Stimulated activated CD8-positive, alpha-beta memory T cell treated with anti-CD3 and anti-CD28 coated beads, Interleukin-4, amount 100 ng/mL, for 48 hours (primary cell): ENCODE results near the gene IMPA2.
"Not testable (repeated sequence)": the region's sequence is repeated elsewhere in the genome, so short reads cannot be mapped to it uniquely, and the experiment has no call there.

Experiments
- DNase-seq: peaks from one replicate; pipeline ENCODE4 v3.0.0-alpha.2; 2020

IMPA2 gene

GRCh38 chr18:12030670-12031069 lies 49.4 kb downstream of the IMPA2 start:
- DNase-seq, result no peak

GRCh38 chr18:12031181-12031580 lies 49.9 kb downstream of the IMPA2 start:
- no peak for DNase-seq

GRCh38 chr18:12031846-12032245 lies 50.5 kb downstream of the IMPA2 start:
- no peak for DNase-seq

GRCh38 chr18:12032786-12033642 lies 51.7 kb downstream of the IMPA2 start:
- DNase-seq, result no peak

GRCh38 chr18:12033643-12034025 lies 52.3 kb downstream of the IMPA2 start:
- no peak for DNase-seq

- no peak for DNase-seq
Measured at GRCh38 chr18:12034241-12035100, 53.2 kb downstream of the IMPA2 start.

GRCh38 chr18:12035481-12035880 lies 54.2 kb downstream of the IMPA2 start:
- DNase-seq, result no peak

DNA sequence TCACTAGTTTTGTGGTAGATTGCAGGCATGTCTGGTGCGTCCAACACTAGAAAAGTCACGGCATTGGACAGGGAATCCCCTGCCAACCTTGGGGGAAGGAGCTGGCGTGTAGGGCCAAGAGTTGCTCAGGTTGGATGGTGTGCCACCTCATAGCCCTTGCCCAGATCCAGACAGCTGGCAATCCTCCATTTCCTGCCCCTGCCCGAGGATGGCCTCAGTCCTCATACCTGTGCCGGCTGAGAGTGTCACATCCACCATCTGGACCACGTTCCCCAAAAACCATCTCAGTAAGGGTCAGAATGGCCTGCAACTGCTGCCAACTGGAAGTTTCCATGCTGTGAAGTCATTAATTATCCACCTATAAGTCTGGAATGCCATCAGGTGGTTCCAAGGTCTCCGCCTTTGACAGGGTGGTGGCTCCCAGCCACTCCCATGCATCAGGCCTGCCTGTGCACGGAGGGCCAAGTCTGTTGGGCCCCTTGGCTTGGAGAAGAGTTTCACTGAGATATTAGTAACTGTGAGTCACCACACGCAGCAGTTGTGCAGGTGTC lies 55.0 kb downstream of the IMPA2 start:
- no peak for DNase-seq

DNA sequence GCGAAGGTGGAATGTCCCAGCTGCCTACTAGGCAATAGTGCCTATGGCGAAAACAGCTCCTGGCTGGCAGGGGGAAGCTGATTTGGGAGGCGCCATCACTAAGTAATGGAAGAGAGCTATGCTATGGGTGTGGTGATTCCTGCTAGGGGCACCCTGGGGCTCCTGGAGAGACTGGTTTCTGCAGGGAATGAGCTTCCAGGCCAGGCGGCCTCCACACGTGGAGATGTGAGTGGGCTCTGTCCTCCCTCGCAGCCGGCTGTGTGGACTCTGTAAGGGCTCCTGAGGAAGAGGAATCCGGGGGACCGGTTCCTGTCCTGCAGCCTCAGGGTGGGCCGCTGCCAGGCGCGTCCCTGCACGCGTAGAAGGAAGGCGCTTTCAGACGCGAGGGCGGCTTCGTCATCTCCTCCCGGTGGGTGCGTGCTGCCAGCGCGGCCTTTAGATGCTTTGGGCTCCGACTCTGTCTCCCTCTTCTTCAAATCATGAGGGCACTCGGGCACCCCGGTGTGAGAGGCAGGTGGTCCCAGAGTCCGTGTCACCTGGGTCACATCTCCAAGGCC lies 56.9 kb downstream of the IMPA2 start:
- peak; percentile 62 for DNase-seq

DNA sequence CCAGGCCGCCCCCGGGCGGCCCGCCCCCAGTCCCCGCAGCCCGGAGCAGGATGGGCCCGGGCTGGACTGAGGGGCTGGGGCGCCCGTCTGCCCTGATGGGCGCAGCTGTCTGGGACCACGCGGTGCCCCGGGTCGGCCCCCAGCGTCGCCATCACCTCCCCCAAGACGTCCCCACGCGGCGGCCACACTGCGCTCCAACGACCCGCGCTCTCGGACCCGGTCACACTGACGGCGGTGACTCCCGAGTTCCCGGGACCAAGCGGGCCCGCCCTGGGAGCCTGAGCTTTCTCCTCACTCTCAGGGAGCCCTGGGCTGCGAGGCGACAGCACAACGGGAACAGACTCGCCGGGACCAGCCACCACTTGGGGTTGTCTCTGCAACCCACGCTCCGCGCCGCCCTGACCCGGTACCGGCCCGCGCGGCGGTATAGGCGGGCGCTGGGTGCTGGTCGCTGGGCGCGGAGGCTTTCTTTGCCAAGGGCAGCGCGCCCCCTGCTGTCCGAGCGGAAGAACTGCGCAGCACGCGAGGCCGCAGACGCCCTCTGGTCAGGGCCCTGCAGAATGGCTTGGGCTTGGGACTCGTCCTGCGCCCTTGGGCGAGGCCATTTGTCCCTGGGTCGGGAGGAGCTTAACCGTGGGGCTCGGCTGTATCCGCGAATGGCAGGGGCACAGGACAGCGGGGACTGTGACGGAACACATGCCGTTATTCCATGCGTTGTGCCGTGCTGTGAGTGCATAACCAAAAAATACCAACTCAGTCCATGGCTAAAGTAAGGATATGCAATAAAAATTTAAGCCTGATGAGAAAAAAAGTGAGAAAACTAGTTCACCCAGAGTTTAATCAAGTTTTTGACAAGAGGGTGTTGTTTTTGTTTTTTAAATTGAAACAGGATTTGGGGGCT lies 57.6 kb downstream of the IMPA2 start:
- DNase-seq, result peak; percentile 85

DNA sequence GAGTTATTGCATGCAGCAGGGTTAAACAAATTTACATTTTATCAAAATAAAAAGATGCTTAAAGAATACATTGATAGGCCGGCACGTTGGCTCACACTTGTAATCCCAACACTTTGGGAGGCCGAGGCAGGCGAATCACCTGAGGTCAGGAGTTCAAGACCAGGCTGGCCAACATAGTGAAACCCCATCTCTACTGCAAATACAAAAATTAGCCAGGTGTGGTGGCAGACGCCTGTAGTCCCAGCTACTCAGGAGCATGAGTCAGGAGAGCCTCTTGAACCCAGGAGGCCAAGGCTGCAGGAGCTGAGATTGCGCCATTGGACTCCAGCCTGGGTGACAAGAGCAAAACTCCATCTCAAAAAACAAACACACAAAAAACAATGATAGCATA lies 58.2 kb downstream of the IMPA2 start:
- not testable (repeated sequence) for DNase-seq

DNA sequence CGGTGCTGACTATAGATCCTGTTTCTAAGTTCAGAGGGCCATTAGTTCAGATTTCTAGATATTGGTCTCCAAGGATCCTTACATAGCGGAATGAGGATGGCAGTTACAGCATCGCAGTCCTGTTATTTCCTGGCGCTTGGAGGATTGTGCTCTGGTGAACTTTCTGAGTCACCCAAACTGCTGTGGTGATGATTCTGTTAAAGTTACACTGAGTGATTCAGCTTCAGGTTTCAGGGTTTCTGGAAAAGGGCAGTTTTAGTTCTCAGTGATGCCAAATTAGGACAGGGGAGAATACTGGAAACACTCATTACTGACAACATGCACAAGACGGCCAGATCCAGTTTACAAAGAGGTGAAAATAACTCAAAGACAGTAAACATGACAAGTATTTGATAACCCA lies 60.3 kb downstream of the IMPA2 start:
- DNase-seq, result no peak

- DNase-seq, result no peak
Measured at GRCh38 chr18:12043811-12044210, 62.5 kb downstream of the IMPA2 start.

- no peak for DNase-seq
Measured at GRCh38 chr18:12044591-12044990, 63.3 kb downstream of the IMPA2 start.

DNA sequence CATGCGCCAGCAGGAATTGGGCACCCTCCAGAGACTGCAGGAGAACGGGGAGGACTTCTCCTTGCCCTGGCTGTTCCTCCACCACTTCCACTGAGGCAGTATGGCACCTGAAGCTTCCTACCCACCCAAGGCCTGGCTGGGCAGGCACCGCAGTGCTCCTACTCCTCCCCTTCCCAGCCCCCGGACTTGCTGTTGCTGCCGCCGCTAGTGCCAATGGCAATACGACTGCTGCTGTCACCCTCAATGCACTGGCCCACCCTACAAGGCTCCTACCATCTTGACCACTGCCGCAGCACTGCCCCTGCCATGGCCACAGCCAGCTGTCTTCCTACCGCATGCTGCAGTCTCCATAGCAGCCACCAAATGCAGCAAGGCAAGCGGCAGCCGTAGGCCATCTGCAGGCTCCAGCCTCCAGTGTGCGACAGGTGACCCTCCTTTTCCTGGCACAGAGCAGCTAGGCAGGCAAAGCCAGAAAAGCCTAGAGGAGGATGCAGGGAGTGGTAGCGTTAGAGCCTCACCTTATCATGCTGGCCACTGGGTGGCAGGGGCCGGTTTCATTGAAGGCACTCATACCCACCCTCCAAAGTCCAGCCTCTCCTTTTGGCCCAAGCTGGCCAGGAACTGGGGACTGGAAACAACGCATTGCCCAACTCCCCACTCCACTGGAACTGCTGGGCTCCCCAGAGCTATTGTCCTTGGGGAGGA lies 64.9 kb downstream of the IMPA2 start:
- DNase-seq, result no peak

DNA sequence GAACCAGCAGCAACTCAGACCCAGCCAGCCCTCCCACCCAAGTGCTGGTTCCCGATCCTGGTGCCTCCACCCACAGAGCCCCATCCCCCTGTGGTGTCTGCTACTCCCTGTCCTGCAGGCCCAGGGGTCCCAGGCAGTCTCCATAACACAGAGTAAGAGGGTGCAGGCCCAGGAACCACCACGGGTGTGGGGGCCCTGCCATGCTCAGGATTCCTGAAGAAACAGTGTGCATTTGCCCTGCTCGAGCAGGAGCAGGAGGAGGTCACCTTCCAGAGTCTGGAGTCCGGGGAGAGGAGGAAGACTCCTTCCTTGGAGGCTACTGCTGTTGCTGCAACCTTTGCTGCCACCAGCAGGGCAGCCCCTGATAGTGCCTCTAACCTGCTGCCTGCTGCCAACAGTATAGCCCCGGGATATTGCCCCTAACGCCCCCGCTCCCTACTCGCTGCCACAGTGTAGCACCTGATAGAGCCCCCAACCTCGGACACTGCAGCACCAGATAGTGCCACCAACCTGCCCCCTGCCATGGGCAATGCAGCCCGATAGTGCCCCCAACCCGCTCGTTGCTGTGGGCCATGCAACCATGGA lies 65.5 kb downstream of the IMPA2 start:
- DNase-seq, result no peak

GRCh38 chr18:12048010-12048826 lies 66.9 kb downstream of the IMPA2 start:
- DNase-seq, result no peak

- DNase-seq, result no peak
Measured at GRCh38 chr18:12048827-12049175, 67.5 kb downstream of the IMPA2 start.

GRCh38 chr18:12049978-12050811 lies 68.9 kb downstream of the IMPA2 start:
- DNase-seq, result no peak

GRCh38 chr18:12052866-12053265 lies 71.6 kb downstream of the IMPA2 start:
- no peak for DNase-seq
